GM23248 (cell line): Measurements from ENCODE around the gene NEGR1.

Source experiments
- EZH2 ChIP-seq: fragments of 200-600 bp; sonication (generic); IDR thresholded peaks from 2 replicates; pipeline ENCODE4 v1.6.1; 2018; ENCODE audit warnings: antibody characterized with exemption, mild to moderate bottlenecking; ENCODE audit not compliant: insufficient read depth, poor library complexity, severe bottlenecking
- EZH2phosphoT487 ChIP-seq: fragments of 200-600 bp; sonication (generic); IDR thresholded peaks from 2 replicates; pipeline ENCODE4 v1.6.1; 2018; ENCODE audit warnings: antibody characterized with exemption, moderate library complexity, mild to moderate bottlenecking, low read depth; ENCODE audit not compliant: insufficient read depth

GRCh38 chr1:71488555-71489252 is 793.6 kb downstream of the NEGR1 start:
- TF ChIP-seq EZH2 (no peak), EZH2phosphoT487 (no peak)
